Heart left ventricle (tissue), 13 donors: ENCODE measurements around the gene DLGAP1.

ENCODE experiments used
- CTCF ChIP-seq, 12 donors: fragments of 200-600 bp; sonication (generic) in 4 of 12; IDR thresholded peaks; one replicate each; pipeline versions ENCODE4 v1.5.0 to v1.8.0; 2018 to 2022; ENCODE audit warnings: antibody characterized with exemption in 12 of 12, mild to moderate bottlenecking in 5 of 12
- POLR2A ChIP-seq, 2 donors: fragments of 450-650 bp; IDR thresholded peaks; one replicate each; pipeline ENCODE4 v1.6.1; 2017; ENCODE audit warnings: antibody characterized with exemption in 2 of 2, mild to moderate bottlenecking in 2 of 2, moderate library complexity in 2 of 2
- donor health status: ischemic (EF 13 %, LVEDD 7.1; RV severe dilation, severe dysfunction).
- donor health status: DM: no; HTN: yes; CAD: no.
- donor health status: DM: no; HTN: no; CAD: no.
- donor health status: ischemic (EF 25% LVEDD 6.9; RV normal size, moderate dysfunction).
- donor health status: ischemic (EF 25% LVEDD 5.7; RV mildly dilated, moderate dysfunction).
- donor health status: ischemic (EF 35%, LVEDD 5.7; RV mildly dilated, moderate dysfunction).
- donor health status: nonischemic (EF 11% LVEDD 7.7; RV severe dilation, severe dysfunction).
- donor health status: DM: yes; HTN: yes; CAD: no.
- donor health status: PGD.
- donor health status: ischemic (EF 29% LVEDD 5.4; RV normal size, mild dysfunction).
- donor health status: nonischemic (EF 23%, LVEDD 6.1; RV moderate dilation, normal function).

GRCh38 chr18:4024702-4025101, 430.4 kb downstream of the DLGAP1 start:
- TF ChIP-seq CTCF (IDR thresholded peaks at IDR 0.05) (no peak), POLR2A (IDR thresholded peaks at IDR 0.05) (no peak)
